Measurements from ENCODE around the gene FHIT. TPM values are rescaled to one million over a fixed set of nuclear protein-coding genes. Genes with fewer than 3 reads are reported as not detected.

The FHIT gene
- total and polyA plus RNA-seq, 2 of the 4 experiments (the other 2 are of a cell fraction): 0.07 TPM; not detected in 1

DNA sequence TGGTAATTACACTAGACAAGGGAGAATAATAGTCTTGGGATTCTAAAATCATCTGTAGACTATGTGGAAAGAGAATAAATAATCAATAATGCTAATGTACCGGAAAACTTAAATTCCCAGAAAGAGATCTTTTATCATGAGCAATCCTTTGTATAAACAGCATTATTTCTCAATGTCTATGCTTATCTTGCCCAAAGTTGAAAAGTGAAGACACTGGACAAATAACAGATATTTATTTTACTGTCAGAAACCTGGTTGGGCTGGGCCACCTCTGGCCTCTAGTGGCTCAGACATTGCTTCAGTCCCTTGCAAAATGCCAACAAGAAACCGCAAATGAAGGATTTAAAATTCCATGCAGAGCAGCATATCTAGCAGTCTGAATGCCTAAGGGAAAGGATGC is 409.9 kb downstream of the FHIT start:
- dilution Hi-C loops (cut with HindIII; ENCODE audit: low sequenced_read_pairs, unreplicated experiment) (no loop called here), in situ Hi-C loops (cut with MboI; ENCODE audit: low sequenced_read_pairs) (no loop called here), intact Hi-C loops (cut with micrococcal nuclease) (no loop called here)
- TF ChIP-seq, protein P1, sequence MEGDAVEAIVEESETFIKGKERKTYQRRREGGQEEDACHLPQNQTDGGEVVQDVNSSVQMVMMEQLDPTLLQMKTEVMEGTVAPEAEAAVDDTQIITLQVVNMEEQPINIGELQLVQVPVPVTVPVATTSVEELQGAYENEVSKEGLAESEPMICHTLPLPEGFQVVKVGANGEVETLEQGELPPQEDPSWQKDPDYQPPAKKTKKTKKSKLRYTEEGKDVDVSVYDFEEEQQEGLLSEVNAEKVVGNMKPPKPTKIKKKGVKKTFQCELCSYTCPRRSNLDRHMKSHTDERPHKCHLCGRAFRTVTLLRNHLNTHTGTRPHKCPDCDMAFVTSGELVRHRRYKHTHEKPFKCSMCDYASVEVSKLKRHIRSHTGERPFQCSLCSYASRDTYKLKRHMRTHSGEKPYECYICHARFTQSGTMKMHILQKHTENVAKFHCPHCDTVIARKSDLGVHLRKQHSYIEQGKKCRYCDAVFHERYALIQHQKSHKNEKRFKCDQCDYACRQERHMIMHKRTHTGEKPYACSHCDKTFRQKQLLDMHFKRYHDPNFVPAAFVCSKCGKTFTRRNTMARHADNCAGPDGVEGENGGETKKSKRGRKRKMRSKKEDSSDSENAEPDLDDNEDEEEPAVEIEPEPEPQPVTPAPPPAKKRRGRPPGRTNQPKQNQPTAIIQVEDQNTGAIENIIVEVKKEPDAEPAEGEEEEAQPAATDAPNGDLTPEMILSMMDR (conservative IDR thresholded peaks at IDR 0.05; ENCODE audit: low read depth, low read length): no peak
- TF ChIP-seq MAZ (IDR thresholded peaks at IDR 0.05; ENCODE audit: borderline replicate concordance, low read depth, low read length) (no peak), CHD1 (IDR thresholded peaks at IDR 0.05; ENCODE audit: low read depth, low read length) (no peak), MXI1 (IDR thresholded peaks at IDR 0.05; ENCODE audit: borderline replicate concordance, low read depth, low read length) (no peak), BHLHE40 (IDR thresholded peaks at IDR 0.05; ENCODE audit: low read depth, low read length) (no peak), MAFK (IDR thresholded peaks at IDR 0.05; ENCODE audit: low read depth, low read length) (no peak), RFX5 (IDR thresholded peaks at IDR 0.05; ENCODE audit: low read depth, low read length) (no peak), FOS (IDR thresholded peaks at IDR 0.05; ENCODE audit: low read depth, low read length) (no peak), RCOR1 (IDR thresholded peaks at IDR 0.05; ENCODE audit: insufficient replicate concordance, low read length) (no peak), NFE2L2 (IDR thresholded peaks at IDR 0.05; ENCODE audit: low read depth, low read length) (no peak), POLR2A (IDR thresholded peaks at IDR 0.05; ENCODE audit: low read depth, low read length) (no peak)
- TF ChIP-seq, protein P2, sequence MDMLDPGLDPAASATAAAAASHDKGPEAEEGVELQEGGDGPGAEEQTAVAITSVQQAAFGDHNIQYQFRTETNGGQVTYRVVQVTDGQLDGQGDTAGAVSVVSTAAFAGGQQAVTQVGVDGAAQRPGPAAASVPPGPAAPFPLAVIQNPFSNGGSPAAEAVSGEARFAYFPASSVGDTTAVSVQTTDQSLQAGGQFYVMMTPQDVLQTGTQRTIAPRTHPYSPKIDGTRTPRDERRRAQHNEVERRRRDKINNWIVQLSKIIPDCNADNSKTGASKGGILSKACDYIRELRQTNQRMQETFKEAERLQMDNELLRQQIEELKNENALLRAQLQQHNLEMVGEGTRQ (IDR thresholded peaks at IDR 0.05; ENCODE audit: low read depth, low read length): no peak
- TF ChIP-seq, protein P3, sequence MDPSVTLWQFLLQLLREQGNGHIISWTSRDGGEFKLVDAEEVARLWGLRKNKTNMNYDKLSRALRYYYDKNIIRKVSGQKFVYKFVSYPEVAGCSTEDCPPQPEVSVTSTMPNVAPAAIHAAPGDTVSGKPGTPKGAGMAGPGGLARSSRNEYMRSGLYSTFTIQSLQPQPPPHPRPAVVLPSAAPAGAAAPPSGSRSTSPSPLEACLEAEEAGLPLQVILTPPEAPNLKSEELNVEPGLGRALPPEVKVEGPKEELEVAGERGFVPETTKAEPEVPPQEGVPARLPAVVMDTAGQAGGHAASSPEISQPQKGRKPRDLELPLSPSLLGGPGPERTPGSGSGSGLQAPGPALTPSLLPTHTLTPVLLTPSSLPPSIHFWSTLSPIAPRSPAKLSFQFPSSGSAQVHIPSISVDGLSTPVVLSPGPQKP (IDR thresholded peaks at IDR 0.05; ENCODE audit: borderline replicate concordance, low read depth, low read length): no peak
- no peak overlapping the region for H4K5ac ChIP-seq (ENCODE audit: low read depth, low read length)
- H4K20me1 ChIP-seq (ENCODE audit: insufficient read depth, low read length): no peaks in the 10 kb centered on the region
- H3K36me3 ChIP-seq (ENCODE audit: control insufficient read depth, insufficient read depth, low read length): no peaks in the 10 kb centered on the region
- H3K18ac ChIP-seq (ENCODE audit: low read depth, low read length): no peak overlapping the region
- H3K4me3 ChIP-seq (ENCODE audit: insufficient read depth, low read depth, low read length): no peak overlapping the region
- no peak overlapping the region for H4K8ac ChIP-seq (ENCODE audit: low read depth in 2 of 2, low read length in 2 of 2)
- H2AK9ac ChIP-seq (replicated peaks; ENCODE audit: low read depth, low read length, poor library complexity): no peak overlapping the region
- no peaks in the 10 kb centered on the region for H3K4me1 ChIP-seq (ENCODE audit: control insufficient read depth, insufficient read depth, low read length)
- no peak overlapping the region for H2AK5ac ChIP-seq (ENCODE audit: low read depth, low read length)
- DNase-seq: no peak
- no peak overlapping the region for H2BK20ac ChIP-seq (ENCODE audit: low read depth, low read length)
- no peak overlapping the region for H3K27ac ChIP-seq (ENCODE audit: insufficient read depth, low read length)
- no peak overlapping the region for H2AFZ ChIP-seq (replicated peaks; ENCODE audit: low read length, poor library complexity)
- CTCF ChIA-PET: interaction anchor here (0.6 kb wide), 1 partner anchor 904 kb away, joined by 6 read pairs; no protein-coding TSS in a partner anchor
- H3K27me3 ChIP-seq (ENCODE audit: control insufficient read depth, insufficient read depth, low read length): no peaks in the 10 kb centered on the region
- no peaks in the 10 kb centered on the region for H3K9me3 ChIP-seq (ENCODE audit: control insufficient read depth, insufficient read depth, low read length)
- H3K23ac ChIP-seq (ENCODE audit: low read depth, low read length): no peak overlapping the region
- no peak overlapping the region for H2BK5ac ChIP-seq (ENCODE audit: low read depth, low read length, poor library complexity, severe bottlenecking)
- BruUV-seq (replicated peaks): no TSS peak
- peak; percentile 21; the same call in 1 of the 2 replicates for ATAC-seq (ENCODE audit: low read depth)
- H2BK120ac ChIP-seq (ENCODE audit: low read depth, low read length): no peak overlapping the region
- POLR2A ChIA-PET (ENCODE audit: unreplicated experiment): no interaction called here
- H3K4me2 ChIP-seq (ENCODE audit: low read depth, low read length): no peak overlapping the region
- H3K4ac ChIP-seq (ENCODE audit: low read depth, low read length): no peak overlapping the region
- WGBS, 2 experiments (ENCODE audit: extremely low coverage in 2 of 2, insufficient read length in 1 of 2): no CpG with 5 or more reads among the region's 2 CpGs
- no peaks in the 10 kb centered on the region for H3K9me1 ChIP-seq (ENCODE audit: insufficient read depth, low read length)
- no peak overlapping the region for H3K56ac ChIP-seq (ENCODE audit: extremely low read depth, insufficient read depth, low read length)
- no peak overlapping the region for H3K9ac ChIP-seq (ENCODE audit: low read depth, low read length)
- H4K91ac ChIP-seq (ENCODE audit: insufficient read depth, low read depth, low read length): no peak overlapping the region
- no peaks in the 10 kb centered on the region for H3K79me1 ChIP-seq (ENCODE audit: low read depth in 1 of 2, low read length in 2 of 2)
- no peak overlapping the region for H3K14ac ChIP-seq (replicated peaks; ENCODE audit: low read depth, low read length)
- H2BK15ac ChIP-seq (ENCODE audit: low read depth, low read length): no peak overlapping the region
